ENCODE results near the gene PRPF8. TPM values are rescaled to one million over a fixed set of nuclear protein-coding genes. Genes with fewer than 3 reads are reported as not detected.

PRPF8 gene
- total RNA-seq, 1 donor from 2014 or later: 114 TPM

- H3K4me3 ChIP-seq: peak overlapping the region in 1 of 2 donors; percentile 79
These were observed 33.9 kb upstream of the PRPF8 start for GRCh38 chr17:1718362-1719165.

DNA sequence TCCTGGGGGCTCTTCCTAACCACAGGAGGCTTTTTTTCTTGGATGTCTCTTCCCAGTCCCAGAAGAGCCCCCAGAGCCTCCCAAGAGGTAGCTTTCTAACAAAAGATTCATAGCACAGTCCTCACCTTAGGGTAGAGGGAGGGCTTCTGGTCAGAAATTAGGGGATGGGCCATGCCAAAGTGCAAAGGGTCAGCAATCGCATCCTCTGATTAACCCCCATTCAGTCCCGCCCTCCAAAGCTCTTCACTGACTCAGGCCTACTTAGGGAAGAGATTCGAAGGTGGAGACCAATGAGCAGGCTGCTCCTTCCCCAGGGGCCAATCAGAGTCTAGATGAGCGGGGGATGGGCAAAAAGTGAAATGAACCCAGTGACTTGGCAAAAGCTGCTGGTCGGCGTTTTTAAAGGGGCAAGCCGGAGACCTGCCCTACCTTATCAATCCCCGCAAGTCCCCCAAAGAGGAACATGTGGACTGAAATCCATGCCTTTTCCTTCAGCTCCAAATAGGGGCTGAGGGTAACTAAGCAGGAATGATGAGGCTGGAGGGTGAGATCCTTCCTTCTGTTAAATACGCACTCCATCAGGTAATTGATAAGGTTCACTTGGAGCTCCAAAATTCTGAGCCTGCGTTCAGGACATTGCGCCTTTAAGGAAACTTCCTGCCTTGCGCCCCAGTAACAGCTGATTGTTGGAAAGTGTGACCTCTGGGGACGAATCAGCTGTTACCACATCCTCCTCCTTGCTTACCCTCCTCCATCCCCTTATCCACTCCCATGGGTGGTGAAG, 32.4 kb upstream of the PRPF8 start:
- peak overlapping the region; percentile 99 to 100 for H3K27ac ChIP-seq
- H3K4me1 ChIP-seq: peaks cover 11 to 32% of the 10 kb centered on the region in 2 donors
- no peak for TF ChIP-seq CTCF (IDR thresholded peaks at IDR 0.05)
- H3K4me3 ChIP-seq: peak overlapping the region; percentile 69 to 79
- intact Hi-C loops (cut with DNase I): loop anchor here (1.0 to 10.0 kb wide), 7 partner anchors 65 to 685 kb away; partner anchors contain the start of genes MNT, OVCA2, PITPNA and RILP
- peaks cover 20 to 27% of the 10 kb centered on the region in 2 donors for H3K36me3 ChIP-seq
- peak; percentile 90 to 98 for DNase-seq (ENCODE audit: low spot score in 2 of 2)
- no peaks in the 10 kb centered on the region for H3K9me3 ChIP-seq
- no peaks in the 10 kb centered on the region for H3K27me3 ChIP-seq

More at GRCh38 chr17:1718362-1719165, 33.9 kb upstream of the PRPF8 start:
- TF ChIP-seq CTCF (IDR thresholded peaks at IDR 0.05): no peak
- H3K27ac ChIP-seq: peak overlapping the region; percentile 99 to 100
- H3K27me3 ChIP-seq: no peaks in the 10 kb centered on the region
- peaks cover 5 to 12% of the 10 kb centered on the region in 2 donors for H3K36me3 ChIP-seq
- no peak for DNase-seq (ENCODE audit: low spot score in 2 of 2)
- H3K4me1 ChIP-seq: peaks cover 8 to 20% of the 10 kb centered on the region in 2 donors
- H3K9me3 ChIP-seq: no peaks in the 10 kb centered on the region
- intact Hi-C loops (cut with DNase I): loop anchor here (5.0 to 10.0 kb wide), 5 partner anchors 141 to 684 kb away; partner anchors contain the start of genes MNT, OVCA2 and PITPNA

- H3K4me1 ChIP-seq: peaks cover 11 to 37% of the 10 kb centered on the region in 2 donors
- TF ChIP-seq CTCF (IDR thresholded peaks at IDR 0.05): peak in 2 of 3 experiments; percentile 5 to 26
- H3K4me3 ChIP-seq: peak overlapping the region; percentile 99
- H3K27ac ChIP-seq: peak overlapping the region; percentile 100
- intact Hi-C loops (cut with DNase I): loop anchor here (2.0 to 10.0 kb wide), 6 partner anchors 67 to 686 kb away; partner anchors contain the start of genes MNT, OVCA2, PITPNA and RILP
- peak; percentile 100 for DNase-seq (ENCODE audit: low spot score in 2 of 2)
- peaks cover 22 to 35% of the 10 kb centered on the region in 2 donors for H3K36me3 ChIP-seq
- no peaks in the 10 kb centered on the region for H3K9me3 ChIP-seq
- no peaks in the 10 kb centered on the region for H3K27me3 ChIP-seq
These were observed 31.6 kb upstream of the PRPF8 start for GRCh38 chr17:1716076-1716911.

DNA sequence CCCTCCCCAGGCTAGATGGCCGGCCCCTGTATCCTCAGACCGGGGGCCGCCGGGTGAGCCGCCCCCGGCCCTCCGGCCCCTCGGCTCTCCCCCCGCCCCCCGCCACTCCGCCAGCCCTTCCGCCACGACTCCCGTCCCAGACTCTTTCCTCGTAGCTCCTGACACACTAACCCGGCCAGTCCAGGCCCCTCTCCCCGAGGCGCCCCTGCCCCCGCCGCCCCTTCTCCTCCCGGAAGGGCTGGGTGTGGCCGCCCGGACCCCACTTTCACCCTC, 31.1 kb upstream of the PRPF8 start:
- no peak for TF ChIP-seq CTCF (IDR thresholded peaks at IDR 0.05)
- no peaks in the 10 kb centered on the region for H3K27me3 ChIP-seq
- peaks cover 22 to 40% of the 10 kb centered on the region in 2 donors for H3K36me3 ChIP-seq
- H3K4me1 ChIP-seq: peaks cover 11 to 42% of the 10 kb centered on the region in 2 donors
- H3K9me3 ChIP-seq: no peaks in the 10 kb centered on the region
- H3K27ac ChIP-seq: peak overlapping the region; percentile 100
- intact Hi-C loops (cut with DNase I): loop anchor here (2.0 to 10.0 kb wide), 6 partner anchors 67 to 687 kb away; partner anchors contain the start of genes MNT, OVCA2, PITPNA and RILP
- DNase-seq (ENCODE audit: low spot score in 2 of 2): no peak
- peak overlapping the region; percentile 99 for H3K4me3 ChIP-seq
